Thymus (tissue), 11 donors: ENCODE data around the gene NEDD9. TPM values are rescaled to one million over a fixed set of nuclear protein-coding genes. Genes with fewer than 3 reads are reported as not detected.

ENCODE experiments used
- DNase-seq, 9 donors: peaks; one replicate each; pipeline ENCODE4 v3.0.0-alpha.2; 2013; ENCODE audit warnings: low spot score in 9 of 9, low read depth in 6 of 9, missing footprints in 1 of 9
- H3K27ac ChIP-seq, 2 donors: one replicate each; pipeline ENCODE4 v1.5.1; 2013; ENCODE audit warnings: control low read depth in 1 of 2, low read depth in 1 of 2, low read length in 1 of 2, mild to moderate bottlenecking in 1 of 2, moderate library complexity in 1 of 2
- H3K27me3 ChIP-seq, 2 donors: one replicate each; pipeline ENCODE4 v1.5.1; 2013; ENCODE audit warnings: low read length in 1 of 2; ENCODE audit not compliant: control insufficient read depth in 2 of 2, insufficient read depth in 1 of 2
- H3K36me3 ChIP-seq, 2 donors: one replicate each; pipeline ENCODE4 v1.5.1; 2013; ENCODE audit warnings: low read length in 1 of 2, mild to moderate bottlenecking in 1 of 2, moderate library complexity in 1 of 2; ENCODE audit not compliant: control insufficient read depth in 2 of 2, insufficient read depth in 2 of 2
- H3K4me1 ChIP-seq, 2 donors: one replicate each; pipeline ENCODE4 v1.5.1; 2013; ENCODE audit warnings: low read length in 2 of 2; ENCODE audit not compliant: control insufficient read depth in 2 of 2, insufficient read depth in 2 of 2
- H3K4me3 ChIP-seq, 2 donors: one replicate each; pipeline ENCODE4 v1.5.1; 2013; ENCODE audit warnings: low read length in 2 of 2, control low read depth in 1 of 2, mild to moderate bottlenecking in 1 of 2
- H3K9me3 ChIP-seq, 2 donors: one replicate each; pipeline ENCODE4 v1.5.1; 2013; ENCODE audit warnings: low read length in 1 of 2, mild to moderate bottlenecking in 1 of 2; ENCODE audit not compliant: control insufficient read depth in 2 of 2, insufficient read depth in 1 of 2
- WGBS: extraction: QIAGEN DNeasy Blood & Tissue Kit; methylation state at CpG from one replicate; pipeline ENCODE4 v1.1.7; 2013; 5-methylcytosine and 5-hydroxymethylcytosine counted together
- polyA plus RNA-seq: library from polyadenylated mRNA; stranded (reverse); fragments of 200-250 nt; gene quantifications from one replicate; pipeline ENCODE4 v1.2.3, GENCODE V29; 2013
- total RNA-seq: library from RNA; stranded (reverse); fragments of 120-200 nt; gene quantifications from one replicate; pipeline ENCODE4 v1.2.4, GENCODE V29; 2013
- donor health status: healthy.

The NEDD9 gene
- total and polyA plus RNA-seq, 2 donors: 15.0 to 29.4 TPM

DNA sequence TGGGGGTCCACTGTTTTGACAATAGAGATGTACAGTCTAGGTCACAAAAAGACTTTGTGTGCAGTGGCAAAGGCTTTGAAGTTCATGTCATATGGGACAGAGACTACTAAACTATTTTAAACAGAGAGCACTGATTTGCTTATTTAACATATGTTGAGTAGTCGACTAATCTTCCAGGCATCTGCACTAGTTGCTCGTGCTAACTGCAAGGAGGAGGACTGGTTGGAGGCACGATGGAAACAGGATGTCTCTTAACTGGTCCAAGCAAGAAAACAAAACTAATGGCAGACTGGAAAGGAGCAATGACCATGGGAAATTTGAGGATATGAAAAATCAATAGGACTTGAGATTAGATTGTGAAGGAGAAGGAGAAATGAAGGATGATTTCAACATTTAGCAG, 92.4 kb downstream of the NEDD9 start:
- WGBS: 97% methylated on average over 3 of the region's 3 CpGs
- no peaks in the 10 kb centered on the region for H3K4me1 ChIP-seq
- no peak overlapping the region for H3K4me3 ChIP-seq
- peaks cover 5 to 10% of the 10 kb centered on the region in 2 donors for H3K36me3 ChIP-seq
- no peaks in the 10 kb centered on the region for H3K27me3 ChIP-seq
- DNase-seq: no peak
- no peaks in the 10 kb centered on the region for H3K9me3 ChIP-seq
- H3K27ac ChIP-seq: no peak overlapping the region

DNA sequence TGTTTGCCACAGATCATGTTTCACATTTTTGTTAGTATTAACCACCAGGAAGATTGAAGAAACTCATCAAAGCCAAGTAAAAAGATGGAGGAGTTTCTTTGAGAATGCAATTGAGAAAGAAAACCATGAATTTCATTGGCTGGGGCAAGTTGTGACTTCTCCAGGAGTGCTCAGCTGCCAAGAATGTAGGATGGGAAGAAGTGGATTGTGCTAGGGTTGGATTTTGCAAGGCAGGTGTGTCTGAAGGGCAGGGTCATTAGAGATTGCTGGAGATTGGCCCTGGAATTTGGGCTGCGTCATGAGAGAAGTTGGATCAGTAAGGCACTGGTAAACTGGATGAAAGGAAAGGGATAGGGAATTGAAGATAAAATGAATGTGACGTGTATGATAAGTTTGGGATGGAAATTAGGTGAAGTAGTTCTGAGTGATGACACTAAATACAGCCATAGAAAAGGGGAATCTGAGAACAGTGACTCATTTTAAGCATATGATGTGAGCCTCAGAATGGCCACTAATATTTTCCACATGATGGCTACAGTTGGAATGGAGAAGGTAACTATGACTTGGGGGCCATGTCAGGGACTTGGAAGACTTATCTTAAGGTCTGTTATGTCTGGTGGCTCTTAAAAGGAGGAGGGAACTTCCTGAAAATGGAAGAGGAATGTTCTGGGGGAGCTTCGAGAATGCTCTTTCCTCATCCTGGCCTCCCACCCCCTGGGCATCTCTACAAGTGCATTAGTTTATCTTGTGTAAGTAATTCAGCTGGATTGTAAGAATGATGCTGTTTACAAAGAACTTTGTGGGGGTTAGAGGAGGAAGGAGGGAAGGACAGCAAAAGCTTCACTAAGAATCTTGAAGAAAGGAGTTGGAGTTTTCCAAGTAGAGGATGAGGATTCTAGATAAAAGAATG, 93.2 kb downstream of the NEDD9 start:
- no peak for DNase-seq

DNA sequence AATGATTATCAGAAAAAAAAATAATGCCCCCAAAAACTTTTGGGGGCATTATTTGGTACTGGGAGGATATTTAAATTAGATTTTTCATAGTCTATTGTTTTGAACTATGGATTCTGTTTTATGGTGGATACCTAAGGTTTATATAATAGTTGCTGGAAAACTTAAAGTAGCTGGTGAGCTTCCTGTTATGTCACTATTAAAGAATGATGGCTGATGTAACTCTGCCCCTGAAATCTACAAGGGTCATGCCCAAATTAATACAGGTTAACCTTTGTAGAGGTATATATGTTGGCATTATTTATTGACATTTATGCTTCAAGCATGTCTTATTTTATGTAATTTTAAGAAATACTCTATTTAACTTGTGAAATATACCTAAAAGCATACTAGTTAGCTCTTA, 95.7 kb downstream of the NEDD9 start:
- Histone ChIP-seq H3K9me3 (no peaks in the 10 kb centered on the region), H3K36me3 (peaks cover 6 to 10% of the 10 kb centered on the region in 2 donors), H3K27me3 (no peaks in the 10 kb centered on the region), H3K4me1 (no peaks in the 10 kb centered on the region), H3K27ac (no peak overlapping the region), H3K4me3 (no peak overlapping the region)
- DNase-seq: no peak

More for the DNA sequence above, 93.2 kb downstream of the NEDD9 start:
- WGBS: 95% methylated on average over 3 of the region's 3 CpGs
- H3K27ac ChIP-seq: no peak overlapping the region
- H3K4me1 ChIP-seq: no peaks in the 10 kb centered on the region
- no peaks in the 10 kb centered on the region for H3K9me3 ChIP-seq
- no peaks in the 10 kb centered on the region for H3K27me3 ChIP-seq
- no peak overlapping the region for H3K4me3 ChIP-seq
- H3K36me3 ChIP-seq: peaks cover 6 to 10% of the 10 kb centered on the region in 2 donors

Other genes starting within 250 kb of the NEDD9 start
- gene ELOVL2, start 188.4 kb downstream of the NEDD9 start, total RNA-seq: 0.76 TPM
- 0.91 TPM for gene ELOVL2, start 188.4 kb downstream of the NEDD9 start, polyA plus RNA-seq
- 4.8 TPM for gene SMIM13, start 138.8 kb downstream of the NEDD9 start, total RNA-seq
- 4.5 TPM for gene SMIM13, start 138.8 kb downstream of the NEDD9 start, polyA plus RNA-seq
- gene ERVFRD-1, start 120.9 kb downstream of the NEDD9 start, total RNA-seq: 0.14 TPM
- 0.02 TPM for gene ERVFRD-1, start 120.9 kb downstream of the NEDD9 start, polyA plus RNA-seq